GM12878 (cell line): Measurements from ENCODE around the gene NEK1. TPM values are rescaled to one million over a fixed set of nuclear protein-coding genes. Genes with fewer than 3 reads are reported as not detected.

Source experiments
- ATAC-seq: fragments of 200-7000 bp; cut with Tn5 transposase; 3 replicates; pipeline ENCODE4 v1.9.1; 2020; ENCODE audit warnings: mild to moderate bottlenecking, moderate library complexity
- BruUV-seq: library from RNA; stranded (reverse); fragments of 400-500 nt; replicated peaks from 2 replicates; lab custom pipeline; 2021; lab: Mats Ljungman, UMichigan
- CTCF ChIA-PET: fragments of 300-600 bp; sonication (Branson Sonifier 250); formaldehyde crosslinking; extraction: SDS; loops from one replicate; lab custom pipeline; 2021; ENCODE audit warnings: inconsistent platforms; lab: Yijun Ruan, JAX
- POLR2A ChIA-PET: fragments of 350-600 bp; formaldehyde crosslinking; extraction: SDS; loops from one replicate; lab custom pipeline; 2021; ENCODE audit warnings: inconsistent platforms; lab: Charles Lee
- RAD21 ChIA-PET: fragments of 300-600 bp; sonication (Branson Sonifier 250); formaldehyde crosslinking; loops from one replicate; lab custom pipeline; 2023; ENCODE audit warnings: antibody characterized with exemption; ENCODE audit not compliant: unreplicated experiment; lab: Charles Lee
- SMC1A ChIA-PET: fragments of 300-600 bp; sonication (Branson Sonifier 250); formaldehyde crosslinking; loops from one replicate; lab custom pipeline; 2023; ENCODE audit not compliant: unreplicated experiment, uncharacterized antibody; lab: Charles Lee
- DNase-seq: peaks from one replicate; pipeline ENCODE4 v3.0.0-alpha.2; 2011; ENCODE audit warnings: low read depth, low spot score
- FAIRE-seq: peaks from 3 replicates; lab custom pipeline; 2011; peaks lifted over from hg19 to GRCh38; lab: Jason Lieb, UNC
- H2AFZ ChIP-seq: 2 replicates; pipeline ENCODE4 v1.6.0; 2011; ENCODE audit warnings: low read depth, low read length, control low read depth; ENCODE audit not compliant: control insufficient read depth
- H3K27ac ChIP-seq: 2 replicates; pipeline ENCODE4 v1.5.1; 2011; ENCODE audit warnings: control low read depth; ENCODE audit not compliant: control insufficient read depth, insufficient read depth
- H3K27me3 ChIP-seq, 2 experiments: replicated peaks in 1 of 2; 2 replicates each; pipeline versions ENCODE4 v1.6.0 to v1.6.1; 2011; ENCODE audit warnings: low read length in 1 of 2; ENCODE audit not compliant: control insufficient read depth in 2 of 2, insufficient read depth in 2 of 2
- H3K36me3 ChIP-seq, 2 experiments: 2 replicates each; pipeline ENCODE4 v1.5.1; 2011; ENCODE audit warnings: low read length in 1 of 2; ENCODE audit not compliant: control insufficient read depth in 2 of 2, insufficient read depth in 2 of 2
- H3K4me1 ChIP-seq: 2 replicates; pipeline ENCODE4 v1.6.1; 2011; ENCODE audit warnings: mild to moderate bottlenecking, low read length, moderate library complexity, mixed read lengths; ENCODE audit not compliant: control insufficient read depth, insufficient read depth
- H3K4me2 ChIP-seq: 2 replicates; pipeline ENCODE4 v1.6.0; 2011; ENCODE audit warnings: control low read depth; ENCODE audit not compliant: control insufficient read depth, insufficient read depth
- H3K4me3 ChIP-seq: fragments of 200-600 bp; sonication (generic); 2 replicates; pipeline ENCODE4 v1.5.1; 2016
- H3K79me2 ChIP-seq: 2 replicates; pipeline ENCODE4 v1.6.0; 2011; ENCODE audit warnings: low read length; ENCODE audit not compliant: control insufficient read depth, insufficient read depth
- H3K9ac ChIP-seq: 2 replicates; pipeline ENCODE4 v1.8.0; 2011; ENCODE audit warnings: low read length, control low read depth, mixed read lengths; ENCODE audit not compliant: control insufficient read depth, insufficient read depth
- H3K9me3 ChIP-seq: replicated peaks from 3 replicates; pipeline ENCODE4 v1.5.1; 2011; ENCODE audit warnings: mild to moderate bottlenecking, low read length; ENCODE audit not compliant: control insufficient read depth, insufficient read depth
- H4K20me1 ChIP-seq: 2 replicates; pipeline ENCODE4 v1.6.0; 2011; ENCODE audit not compliant: control insufficient read depth, insufficient read depth
- ASH2L ChIP-seq: fragments of 300-600, 200-600 bp; sonication (generic); IDR thresholded peaks from 2 replicates; pipeline ENCODE4 v1.6.1; 2017; ENCODE audit warnings: low read depth, mild to moderate bottlenecking, borderline replicate concordance
- BCL11A ChIP-seq: IDR thresholded peaks from 2 replicates; pipeline ENCODE4 v1.6.1; 2011; ENCODE audit warnings: low read depth, low read length
- CHD4 ChIP-seq: fragments of 200-600 bp; sonication (generic); IDR thresholded peaks from 2 replicates; pipeline ENCODE4 v1.6.1; 2016; ENCODE audit warnings: mild to moderate bottlenecking
- CREB1 ChIP-seq: IDR thresholded peaks from 2 replicates; pipeline ENCODE4 v1.6.1; 2012; ENCODE audit warnings: low read depth, mild to moderate bottlenecking, inconsistent platforms
- EGR1 ChIP-seq, 2 experiments: IDR thresholded peaks; 1 replicate in 1 of 2; 2 replicates in 1 of 2; pipeline ENCODE4 v1.6.1; 2011 to 2012; ENCODE audit warnings: low read depth in 2 of 2, low read length in 2 of 2, borderline replicate concordance in 1 of 2, mild to moderate bottlenecking in 1 of 2, moderate library complexity in 1 of 2
- ETV6 ChIP-seq, 2 experiments: fragments of 450-650 bp in 1 of 2; IDR thresholded peaks in 1 of 2; conservative IDR thresholded peaks in 1 of 2; 2 replicates each; pipeline ENCODE4 v1.6.1; 2014; ENCODE audit warnings: antibody characterized with exemption in 1 of 2, borderline replicate concordance in 1 of 2, low read depth in 1 of 2, mild to moderate bottlenecking in 1 of 2, moderate library complexity in 1 of 2
- IKZF1 ChIP-seq: fragments of 450-650 bp; conservative IDR thresholded peaks from 2 replicates; pipeline ENCODE4 v1.6.1; 2017; ENCODE audit warnings: antibody characterized with exemption, mild to moderate bottlenecking
- IKZF2 ChIP-seq, 2 experiments: fragments of 450-650 bp; IDR thresholded peaks; 2 replicates each; pipeline ENCODE4 v1.6.1; 2017; ENCODE audit warnings: mild to moderate bottlenecking in 2 of 2, moderate library complexity in 2 of 2
- KLF5 ChIP-seq: fragments of 450-650 bp; IDR thresholded peaks from 2 replicates; pipeline ENCODE4 v1.6.1; 2014; ENCODE audit warnings: mild to moderate bottlenecking; ENCODE audit not compliant: partially characterized antibody
- MTA3 ChIP-seq: IDR thresholded peaks from 2 replicates; pipeline ENCODE4 v1.6.1; 2012; ENCODE audit warnings: low read length, inconsistent platforms, borderline replicate concordance
- NRF1 ChIP-seq: conservative IDR thresholded peaks from 2 replicates; pipeline ENCODE4 v1.6.1; 2011; ENCODE audit warnings: mild to moderate bottlenecking, low read depth, low read length, improper control_type of control experiment
- PKNOX1 ChIP-seq: fragments of 450-650 bp; IDR thresholded peaks from 2 replicates; pipeline ENCODE4 v1.6.1; 2016; ENCODE audit warnings: mild to moderate bottlenecking
- RAD21 ChIP-seq: IDR thresholded peaks from 2 replicates; pipeline ENCODE4 v1.6.1; 2011; ENCODE audit warnings: mild to moderate bottlenecking, low read depth, low read length, moderate library complexity; ENCODE audit not compliant: insufficient read depth
- RBBP5 ChIP-seq: fragments of 200-600 bp; sonication (generic); conservative IDR thresholded peaks from 2 replicates; pipeline ENCODE4 v1.6.1; 2016
- SIN3A ChIP-seq: IDR thresholded peaks from 2 replicates; pipeline ENCODE4 v1.6.1; 2012; ENCODE audit warnings: low read depth, low read length, improper control_type of control experiment
- STAT3 ChIP-seq: IDR thresholded peaks from 2 replicates; pipeline ENCODE4 v1.6.1; 2011; ENCODE audit warnings: low read depth, low read length, improper control_type of control experiment
- SUPT20H ChIP-seq: IDR thresholded peaks from 2 replicates; pipeline ENCODE4 v1.6.1; 2011; ENCODE audit warnings: low read depth, mild to moderate bottlenecking, low read length, moderate library complexity, borderline replicate concordance; ENCODE audit not compliant: control insufficient read depth
- WGBS: methylation state at CpG from one replicate; pipeline ENCODE4 v1.1.6; 2016; ENCODE audit warnings: low lambda C conversion rate; ENCODE audit not compliant: insufficient replicate concordance, insufficient coverage; ENCODE audit errors: missing lambda C conversion rate; 5-methylcytosine and 5-hydroxymethylcytosine counted together
- in situ Hi-C: fragments of 300-500 bp; cut with MboI; formaldehyde crosslinking; loops from 9 replicates; pipeline ENCODE4 v1.14.3; 2018; ENCODE audit warnings: mixed read lengths
- intact Hi-C: fragments of 100-400 bp; cut with micrococcal nuclease; formaldehyde crosslinking; loops from one replicate; pipeline ENCODE4 v1.14.2; 2022; ENCODE audit not compliant: unreplicated experiment
- polyA plus RNA-seq, 11 experiments: library from polyadenylated mRNA; depleted of rRNA in 4 of 11; unstranded in 6 of 11; stranded (reverse) in 5 of 11; fragments of >200 nt; fragmentation: Nextera tagmentation in 4 of 11; fragmentation: Illumina TruSeq in 1 of 11; extraction: Ambion mirVana in 4 of 11; extraction: Trizol in 1 of 11; gene quantifications; 1 replicate in 1 of 11; 2 replicates in 10 of 11; pipeline versions ENCODE4 v1.2.1 to v1.2.3, GENCODE V29; 2011 to 2016; ENCODE audit warnings: inconsistent platforms in 2 of 11, missing spikeins in 2 of 11, low read depth in 1 of 11
- total RNA-seq, 4 experiments: library from RNA; depleted of rRNA in 3 of 4; stranded (reverse); fragments of >200 nt in 3 of 4; fragmentation: Illumina TruSeq in 1 of 4; extraction: Trizol in 1 of 4; gene quantifications; 2 replicates each; pipeline versions ENCODE4 v1.2.1 to v1.2.3, GENCODE V29; 2013 to 2021
- TF ChIP-seq, protein P1 (sequence below): fragments of 450-650 bp; IDR thresholded peaks from 2 replicates; pipeline ENCODE4 v1.6.1; 2017; ENCODE audit warnings: low read depth, mild to moderate bottlenecking, moderate library complexity
- TF ChIP-seq, protein P2 (sequence below): fragments of 450-650 bp; IDR thresholded peaks from 2 replicates; pipeline ENCODE4 v1.6.1; 2018; ENCODE audit warnings: mild to moderate bottlenecking, low read depth, moderate library complexity; ENCODE audit not compliant: partially characterized antibody

Gene NEK1
- total and polyA plus RNA-seq, 10 of the 15 experiments (the other 5 are each of a cell fraction or from before 2014, with no cell fraction given) = 4.9 to 16.1 (median 7.5) TPM

GRCh38 chr4:169649545-169650226, 37.3 kb upstream of the NEK1 start:
- Histone ChIP-seq H3K4me1 (no peaks in the 10 kb centered on the region), H4K20me1 (no peaks in the 10 kb centered on the region), H3K79me2 (peaks cover 4% of the 10 kb centered on the region), H2AFZ (no peak overlapping the region), H3K27ac (no peak overlapping the region), H3K4me2 (no peak overlapping the region), H3K27me3 (no peaks in the 10 kb centered on the region), H3K9ac (no peak overlapping the region), H3K36me3 (peaks cover 0 to 4% of the 10 kb centered on the region in 2 experiments; a peak in 3 of 4 replicates), H3K9me3 (no peaks in the 10 kb centered on the region; the same call in 2 of the 3 replicates), H3K4me3 (no peak overlapping the region)
- no peak for FAIRE-seq
- ChIA-PET CTCF (interaction anchor here (1.4 to 1.7 kb wide), 3 partner anchors 8 to 27 kb away, joined by 3 to 8 read pairs (median 4); no protein-coding TSS in a partner anchor), SMC1A (interaction anchor here (0.6 to 1.7 kb wide), 7 partner anchors 8 to 61 kb away, joined by 3 to 6 read pairs (median 3); partner anchors contain the start of gene NEK1), RAD21 (interaction anchor here (1.3 kb wide), 2 partner anchors 9 to 28 kb away, joined by 3 to 4 read pairs; no protein-coding TSS in a partner anchor), POLR2A (interaction anchor here (1.1 kb wide), 2 partner anchors 10 to 22 kb away, joined by 3 to 4 read pairs; no protein-coding TSS in a partner anchor)
- WGBS = over 99% methylated on average over 7 of the region's 7 CpGs
- ATAC-seq = no peak
- intact Hi-C loops = no loop called here
- in situ Hi-C loops = no loop called here
- no TSS peak for BruUV-seq
- DNase-seq = no peak
- TF ChIP-seq, protein P1, sequence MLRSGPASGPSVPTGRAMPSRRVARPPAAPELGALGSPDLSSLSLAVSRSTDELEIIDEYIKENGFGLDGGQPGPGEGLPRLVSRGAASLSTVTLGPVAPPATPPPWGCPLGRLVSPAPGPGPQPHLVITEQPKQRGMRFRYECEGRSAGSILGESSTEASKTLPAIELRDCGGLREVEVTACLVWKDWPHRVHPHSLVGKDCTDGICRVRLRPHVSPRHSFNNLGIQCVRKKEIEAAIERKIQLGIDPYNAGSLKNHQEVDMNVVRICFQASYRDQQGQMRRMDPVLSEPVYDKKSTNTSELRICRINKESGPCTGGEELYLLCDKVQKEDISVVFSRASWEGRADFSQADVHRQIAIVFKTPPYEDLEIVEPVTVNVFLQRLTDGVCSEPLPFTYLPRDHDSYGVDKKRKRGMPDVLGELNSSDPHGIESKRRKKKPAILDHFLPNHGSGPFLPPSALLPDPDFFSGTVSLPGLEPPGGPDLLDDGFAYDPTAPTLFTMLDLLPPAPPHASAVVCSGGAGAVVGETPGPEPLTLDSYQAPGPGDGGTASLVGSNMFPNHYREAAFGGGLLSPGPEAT = no peak
- no peak for TF ChIP-seq MTA3
- TF ChIP-seq NRF1 = no peak
- TF ChIP-seq IKZF1 = no peak
- no peak for TF ChIP-seq BCL11A
- no peak for TF ChIP-seq CHD4
- no peak for TF ChIP-seq RBBP5
- TF ChIP-seq EGR1 (IDR thresholded peaks at IDR 0.05; ENCODE audit: borderline replicate concordance in 1 of 2, low read depth in 2 of 2, low read length in 2 of 2) = no peak
- no peak for TF ChIP-seq ASH2L
- TF ChIP-seq SUPT20H = no peak
- TF ChIP-seq, protein P2, sequence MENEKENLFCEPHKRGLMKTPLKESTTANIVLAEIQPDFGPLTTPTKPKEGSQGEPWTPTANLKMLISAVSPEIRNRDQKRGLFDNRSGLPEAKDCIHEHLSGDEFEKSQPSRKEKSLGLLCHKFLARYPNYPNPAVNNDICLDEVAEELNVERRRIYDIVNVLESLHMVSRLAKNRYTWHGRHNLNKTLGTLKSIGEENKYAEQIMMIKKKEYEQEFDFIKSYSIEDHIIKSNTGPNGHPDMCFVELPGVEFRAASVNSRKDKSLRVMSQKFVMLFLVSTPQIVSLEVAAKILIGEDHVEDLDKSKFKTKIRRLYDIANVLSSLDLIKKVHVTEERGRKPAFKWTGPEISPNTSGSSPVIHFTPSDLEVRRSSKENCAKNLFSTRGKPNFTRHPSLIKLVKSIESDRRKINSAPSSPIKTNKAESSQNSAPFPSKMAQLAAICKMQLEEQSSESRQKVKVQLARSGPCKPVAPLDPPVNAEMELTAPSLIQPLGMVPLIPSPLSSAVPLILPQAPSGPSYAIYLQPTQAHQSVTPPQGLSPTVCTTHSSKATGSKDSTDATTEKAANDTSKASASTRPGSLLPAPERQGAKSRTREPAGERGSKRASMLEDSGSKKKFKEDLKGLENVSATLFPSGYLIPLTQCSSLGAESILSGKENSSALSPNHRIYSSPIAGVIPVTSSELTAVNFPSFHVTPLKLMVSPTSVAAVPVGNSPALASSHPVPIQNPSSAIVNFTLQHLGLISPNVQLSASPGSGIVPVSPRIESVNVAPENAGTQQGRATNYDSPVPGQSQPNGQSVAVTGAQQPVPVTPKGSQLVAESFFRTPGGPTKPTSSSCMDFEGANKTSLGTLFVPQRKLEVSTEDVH = no peak
- TF ChIP-seq KLF5 = no peak
- no peak for TF ChIP-seq ETV6 (conservative IDR thresholded peaks at IDR 0.05 in 1 of 2, IDR thresholded peaks at IDR 0.05 in 1 of 2; ENCODE audit: borderline replicate concordance in 1 of 2, low read depth in 1 of 2)
- no peak for TF ChIP-seq SIN3A
- no peak for TF ChIP-seq STAT3
- TF ChIP-seq CREB1 = no peak
- no peak for TF ChIP-seq PKNOX1
- TF ChIP-seq IKZF2 (IDR thresholded peaks at IDR 0.05) = no peak
- TF ChIP-seq RAD21 = no peak
